H1 (cell line): ENCODE results near the gene NKAIN4. TPM values are rescaled to one million over a fixed set of nuclear protein-coding genes. Genes with fewer than 3 reads are reported as not detected.

Experiments
- CTCF ChIA-PET: fragments of 300-600 bp; sonication (Branson Sonifier 250); formaldehyde crosslinking; loops from one replicate; lab custom pipeline; 2021; ENCODE audit not compliant: partially characterized antibody; lab: Charles Lee
- POLR2A ChIA-PET: fragments of 300-600 bp; sonication (Branson Sonifier 250); formaldehyde crosslinking; loops from one replicate; lab custom pipeline; 2021; ENCODE audit warnings: inconsistent platforms; ENCODE audit not compliant: partially characterized antibody; lab: Charles Lee
- DNase-seq, 2 experiments: peaks; one replicate each; pipeline versions ENCODE4 v3.0.0 to v3.0.0-alpha.2; 2010 to 2022; ENCODE audit warnings: low spot score in 2 of 2, low read depth in 1 of 2, mixed read lengths in 1 of 2
- FAIRE-seq: peaks from 2 replicates; lab custom pipeline; 2011; peaks lifted over from hg19 to GRCh38; lab: Jason Lieb, UNC
- H2AFZ ChIP-seq: 2 replicates; pipeline ENCODE4 v1.8.1; 2012; ENCODE audit warnings: low read length, inconsistent platforms
- H2AK5ac ChIP-seq: 2 replicates; pipeline ENCODE4 v1.6.1; 2013; ENCODE audit warnings: low read depth, low read length
- H2BK120ac ChIP-seq: replicated peaks from 2 replicates; pipeline ENCODE3; 2013; ENCODE audit warnings: low read depth, low read length, inconsistent platforms
- H2BK12ac ChIP-seq: 2 replicates; pipeline ENCODE4 v1.6.1; 2013; ENCODE audit warnings: low read depth, low read length
- H2BK15ac ChIP-seq: 2 replicates; pipeline ENCODE4 v1.6.1; 2013; ENCODE audit warnings: low read length
- H2BK20ac ChIP-seq: 2 replicates; pipeline ENCODE4 v1.6.1; 2013; ENCODE audit warnings: low read length
- H2BK5ac ChIP-seq: 2 replicates; pipeline ENCODE4 v1.6.1; 2013; ENCODE audit warnings: low read depth, low read length
- H3K14ac ChIP-seq: 2 replicates; pipeline ENCODE4 v1.6.1; 2013; ENCODE audit warnings: inconsistent platforms; ENCODE audit not compliant: insufficient read length
- H3K18ac ChIP-seq: 2 replicates; pipeline ENCODE4 v1.6.1; 2013; ENCODE audit warnings: low read length; ENCODE audit errors: extremely low read depth
- H3K23ac ChIP-seq: 2 replicates; pipeline ENCODE4 v1.6.1; 2013; ENCODE audit warnings: inconsistent platforms; ENCODE audit not compliant: insufficient read length
- H3K23me2 ChIP-seq: 2 replicates; pipeline ENCODE4 v1.6.1; 2013; ENCODE audit warnings: low read depth, low read length
- H3K27ac ChIP-seq: 2 replicates; pipeline ENCODE4 v1.6.1; 2011; ENCODE audit warnings: low read depth, low read length, inconsistent platforms
- H3K27me3 ChIP-seq, 4 experiments: replicated peaks in 1 of 4; 1 replicate in 1 of 4; 2 replicates in 3 of 4; pipeline versions ENCODE4 v1.6.1 to v1.8.1; 2011 to 2013; ENCODE audit warnings: low read length in 3 of 4, mild to moderate bottlenecking in 3 of 4, inconsistent platforms in 2 of 4, mixed read lengths in 2 of 4, moderate library complexity in 1 of 4; ENCODE audit not compliant: control insufficient read depth in 3 of 4, insufficient read depth in 3 of 4; ENCODE audit errors: extremely low read depth in 1 of 4
- H3K36me3 ChIP-seq, 4 experiments: 2 replicates each; pipeline versions ENCODE4 v1.6.1 to v1.8.1; 2011 to 2013; ENCODE audit warnings: mild to moderate bottlenecking in 4 of 4, low read length in 3 of 4, moderate library complexity in 2 of 4, control low read depth in 1 of 4, inconsistent platforms in 1 of 4; ENCODE audit not compliant: insufficient read depth in 4 of 4, control insufficient read depth in 2 of 4
- H3K4ac ChIP-seq: replicated peaks from 2 replicates; pipeline ENCODE3; 2013; ENCODE audit warnings: low read length, low read depth, mixed read lengths, inconsistent platforms; ENCODE audit not compliant: insufficient read length
- H3K4me1 ChIP-seq, 4 experiments: replicated peaks in 1 of 4; 1 replicate in 1 of 4; 2 replicates in 3 of 4; pipeline versions ENCODE4 v1.6.1 to v1.8.1; 2011 to 2013; ENCODE audit warnings: low read length in 3 of 4, inconsistent platforms in 2 of 4, mixed read lengths in 1 of 4; ENCODE audit not compliant: insufficient read depth in 4 of 4, control insufficient read depth in 3 of 4
- H3K4me2 ChIP-seq, 2 experiments: 2 replicates each; pipeline versions ENCODE4 v1.6.1 to v1.8.1; 2011 to 2013; ENCODE audit warnings: low read depth in 2 of 2, low read length in 2 of 2, control low read depth in 1 of 2, inconsistent platforms in 1 of 2, mild to moderate bottlenecking in 1 of 2; ENCODE audit not compliant: insufficient read depth in 1 of 2
- H3K4me3 ChIP-seq, 4 experiments: fragments of 200-600, 300-600 bp in 1 of 4; sonication (generic), shearing (Covaris generic), sonication (Bioruptor Twin) in 1 of 4; 2 replicates each; pipeline versions ENCODE4 v1.5.1 to v1.8.1; 2011 to 2016; ENCODE audit warnings: low read length in 4 of 4, low read depth in 3 of 4, control low read depth in 2 of 4, inconsistent platforms in 2 of 4, mild to moderate bottlenecking in 2 of 4, mixed read lengths in 1 of 4, moderate library complexity in 1 of 4; ENCODE audit not compliant: insufficient read depth in 2 of 4; ENCODE audit errors: extremely low read depth in 1 of 4
- H3K56ac ChIP-seq: replicated peaks from 2 replicates; pipeline ENCODE3; 2013; ENCODE audit warnings: low read depth, mild to moderate bottlenecking, mixed read lengths, low read length, inconsistent platforms; ENCODE audit not compliant: insufficient read length
- H3K79me1 ChIP-seq: 2 replicates; pipeline ENCODE4 v1.6.1; 2013; ENCODE audit warnings: low read depth, low read length, control low read depth
- H3K79me2 ChIP-seq, 2 experiments: 2 replicates each; pipeline versions ENCODE4 v1.6.1 to v1.8.1; 2012 to 2013; ENCODE audit warnings: low read length in 2 of 2, mild to moderate bottlenecking in 2 of 2, inconsistent platforms in 1 of 2; ENCODE audit not compliant: insufficient read depth in 2 of 2, control insufficient read depth in 1 of 2
- H3K9ac ChIP-seq, 4 experiments: replicated peaks in 1 of 4; 1 replicate in 1 of 4; 2 replicates in 3 of 4; pipeline versions ENCODE4 v1.6.1 to v1.8.1; 2011 to 2013; ENCODE audit warnings: low read depth in 3 of 4, low read length in 3 of 4, control low read depth in 2 of 4, mild to moderate bottlenecking in 2 of 4, moderate library complexity in 2 of 4, inconsistent platforms in 1 of 4; ENCODE audit errors: extremely low read depth in 1 of 4
- H3K9me3 ChIP-seq, 2 experiments: 2 replicates each; pipeline versions ENCODE4 v1.6.1 to v1.8.1; 2012 to 2013; ENCODE audit warnings: mild to moderate bottlenecking in 2 of 2, moderate library complexity in 2 of 2, control low read depth in 1 of 2, inconsistent platforms in 1 of 2, low read depth in 1 of 2, low read length in 1 of 2, mixed read lengths in 1 of 2; ENCODE audit not compliant: insufficient read depth in 2 of 2
- H4K20me1 ChIP-seq, 2 experiments: replicated peaks in 1 of 2; 2 replicates each; pipeline versions ENCODE3 to v1.8.1; 2011 to 2013; ENCODE audit warnings: inconsistent platforms in 2 of 2, low read length in 2 of 2, mild to moderate bottlenecking in 1 of 2; ENCODE audit not compliant: insufficient read depth in 2 of 2, control insufficient read depth in 1 of 2
- H4K5ac ChIP-seq: 2 replicates; pipeline ENCODE4 v1.6.1; 2013; ENCODE audit warnings: low read length, low read depth, mixed read lengths, inconsistent platforms; ENCODE audit not compliant: insufficient read length
- H4K8ac ChIP-seq: 2 replicates; pipeline ENCODE4 v1.8.0; 2013; ENCODE audit warnings: mild to moderate bottlenecking, moderate library complexity, low read length, inconsistent platforms; ENCODE audit not compliant: insufficient read depth; ENCODE audit errors: extremely low read depth
- H4K91ac ChIP-seq: replicated peaks from 2 replicates; pipeline ENCODE3; 2013; ENCODE audit warnings: low read length, mixed read lengths, inconsistent platforms; ENCODE audit not compliant: insufficient read length
- CBX5 ChIP-seq: fragments of 300-800, 300-1000 bp; sonication (generic); IDR thresholded peaks from 2 replicates; pipeline ENCODE4 v1.7.1; 2016; ENCODE audit warnings: antibody characterized with exemption, low read length, low read depth
- RXRA ChIP-seq: IDR thresholded peaks from 2 replicates; pipeline ENCODE4 v1.6.1; 2011; ENCODE audit warnings: low read depth, mild to moderate bottlenecking, low read length, moderate library complexity; ENCODE audit not compliant: insufficient read depth
- SIN3A ChIP-seq, 2 experiments: IDR thresholded peaks in 1 of 2; conservative IDR thresholded peaks in 1 of 2; 2 replicates each; pipeline ENCODE4 v1.6.1; 2011 to 2012; ENCODE audit warnings: low read length in 2 of 2, improper control_type of control experiment in 1 of 2, low read depth in 1 of 2, mild to moderate bottlenecking in 1 of 2
- SP1 ChIP-seq: IDR thresholded peaks from 2 replicates; pipeline ENCODE4 v1.6.1; 2011; ENCODE audit warnings: low read depth, low read length
- TAF1 ChIP-seq: IDR thresholded peaks from 2 replicates; pipeline ENCODE4 v1.6.1; 2011; ENCODE audit warnings: mild to moderate bottlenecking, low read depth, low read length
- WGBS, 2 experiments: shearing (Covaris generic) in 1 of 2; methylation state at CpG; one replicate each; pipeline versions ENCODE4 v1.1.6 to v1.1.7; 2013 to 2015; ENCODE audit warnings: low lambda C conversion rate in 2 of 2, mixed read lengths in 2 of 2, inconsistent platforms in 1 of 2, low coverage in 1 of 2, missing lambda C conversion rate in 1 of 2; ENCODE audit not compliant: insufficient replicate concordance in 2 of 2, insufficient coverage in 1 of 2, insufficient read length in 1 of 2; ENCODE audit errors: extremely low coverage in 1 of 2, missing lambda C conversion rate in 1 of 2; 5-methylcytosine and 5-hydroxymethylcytosine counted together
- polyA plus RNA-seq, 7 experiments: library from polyadenylated mRNA; depleted of rRNA in 3 of 7; stranded (reverse) in 5 of 7; unstranded in 2 of 7; fragments of >200 nt in 5 of 7; fragments of 200-250 nt in 2 of 7; gene quantifications; 1 replicate in 5 of 7; 2 replicates in 1 of 7; 4 replicates in 1 of 7; pipeline versions ENCODE4 v1.2.1 to v1.2.3, GENCODE V29; 2011 to 2013; ENCODE audit warnings: missing spikeins in 2 of 7, mixed read lengths in 2 of 7
- total RNA-seq: library from RNA; stranded (reverse); fragmentation: NEBNext Ultra II Directional; extraction: Animal tissue kit (Norgen Biotek cat#: 25700); gene quantifications from 2 replicates; pipeline ENCODE4 v1.2.1, GENCODE V29; 2021

NKAIN4 gene
- total and polyA plus RNA-seq, 2 of the 8 experiments (the other 6 are each of a cell fraction or from before 2014, with no cell fraction given), result 6.9 to 17.0 TPM

DNA sequence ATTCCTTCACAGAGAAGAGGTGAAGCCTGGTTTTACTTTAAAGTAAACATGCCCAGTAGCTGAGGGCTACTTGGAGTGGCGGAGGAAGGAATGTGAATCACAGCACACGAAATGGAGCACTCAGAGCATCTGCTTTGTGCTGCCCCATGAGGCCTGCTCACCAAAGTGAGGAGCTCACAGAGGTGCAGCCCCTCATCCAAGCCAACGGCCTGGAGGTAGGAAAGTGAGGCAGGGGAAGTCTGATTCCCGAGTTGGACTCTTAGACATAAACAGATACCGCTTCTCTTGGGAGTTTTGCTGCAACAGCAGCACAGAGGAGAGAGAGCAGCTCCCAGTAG is 41.9 kb downstream of the NKAIN4 start:
- Histone ChIP-seq H3K4ac (no peak overlapping the region), H3K23me2 (peaks cover 5% of the 10 kb centered on the region; the same call in 1 of the 2 replicates), H2BK20ac (no peak overlapping the region), H3K27me3 (no peaks in the 10 kb centered on the region), H3K56ac (no peak overlapping the region), H3K18ac (no peak overlapping the region), H2BK15ac (no peak overlapping the region), H2BK12ac (no peak overlapping the region), H2AFZ (no peak overlapping the region), H3K4me3 (no peak overlapping the region), H4K20me1 (peaks cover 35 to 36% of the 10 kb centered on the region in 2 experiments), H3K27ac (no peak overlapping the region), H3K4me1 (peaks cover 0 to 11% (median 2%) of the 10 kb centered on the region in 4 experiments; a peak in 4 of 7 replicates), H3K79me1 (peaks cover 11% of the 10 kb centered on the region), H3K14ac (no peak overlapping the region), H3K9ac (no peak overlapping the region), H3K9me3 (no peaks in the 10 kb centered on the region), H3K4me2 (no peak overlapping the region), H4K8ac (no peak overlapping the region), H3K36me3 (peaks cover 19 to 45% (median 32%) of the 10 kb centered on the region in 4 experiments; a peak in 7 of 8 replicates), H2AK5ac (no peak overlapping the region), H2BK120ac (no peak overlapping the region), H3K23ac (no peak overlapping the region), H4K5ac (no peak overlapping the region), H3K79me2 (peaks cover 30 to 81% of the 10 kb centered on the region in 2 experiments), H2BK5ac (no peak overlapping the region), H4K91ac (no peak overlapping the region)
- DNase-seq (no peak), FAIRE-seq (no peak)
- ChIA-PET POLR2A (no interaction called here), CTCF (interaction anchor here (0.9 to 3.8 kb wide), 9 partner anchors 9 to 97 kb away, joined by 3 to 46 read pairs (median 5); no protein-coding TSS in a partner anchor)
- 91% methylated on average over 5 of the region's 5 CpGs; no CpG with 5 or more reads in 1 of the 2 experiments for WGBS, 2 experiments
- no peak for TF ChIP-seq SIN3A (conservative IDR thresholded peaks at IDR 0.05 in 1 of 2, IDR thresholded peaks at IDR 0.05 in 1 of 2; ENCODE audit: low read depth in 1 of 2, low read length in 2 of 2)
- TF ChIP-seq RXRA, result no peak
- TF ChIP-seq SP1, result no peak
- TF ChIP-seq TAF1, result no peak
- no peak for TF ChIP-seq CBX5
